Measurements from ENCODE around the gene FLCN. TPM values are rescaled to one million over a fixed set of nuclear protein-coding genes. Genes with fewer than 3 reads are reported as not detected.

Gene FLCN
- total RNA-seq, 2 experiments from 2014 or later: 15.4 to 17.2 TPM

- TF ChIP-seq CTCF (IDR thresholded peaks at IDR 0.05): no peak
- Mint-ChIP-seq H3K27ac (no peak overlapping the region), H3K9me3 (no peaks in the 10 kb centered on the region), H3K4me1 (ENCODE audit: low read depth) (peaks cover 26% of the 10 kb centered on the region), H3K4me3 (no peak overlapping the region), H3K27me3 (no peaks in the 10 kb centered on the region), H3K36me3 (ENCODE audit: low read depth) (peaks cover 28% of the 10 kb centered on the region)
- intact Hi-C loops (cut with micrococcal nuclease): no loop called here
- DNase-seq (no peak), ATAC-seq (no peak)
- ChIA-PET POLR2A (no interaction called here), CTCF (no interaction called here)
Observed at GRCh38 chr17:17203173-17203730, 33.7 kb downstream of the FLCN start.

GRCh38 chr17:17201907-17202306, 35.1 kb downstream of the FLCN start:
- DNase-seq (no peak), ATAC-seq (no peak)
- intact Hi-C loops (cut with micrococcal nuclease): no loop called here
- no peak overlapping the region for H3K27ac Mint-ChIP-seq
- H3K9me3 Mint-ChIP-seq: no peaks in the 10 kb centered on the region
- H3K4me1 Mint-ChIP-seq (ENCODE audit: low read depth): peaks cover 31% of the 10 kb centered on the region
- peaks cover 28% of the 10 kb centered on the region for H3K36me3 Mint-ChIP-seq (ENCODE audit: low read depth)
- H3K4me3 Mint-ChIP-seq: no peak overlapping the region
- POLR2A ChIA-PET: interaction anchor here (1.2 kb wide), 1 partner anchor 10 kb away, joined by 4 read pairs; no protein-coding TSS in a partner anchor
- H3K27me3 Mint-ChIP-seq: no peaks in the 10 kb centered on the region
- CTCF ChIA-PET: interaction anchor here (0.9 to 1.2 kb wide), 2 partner anchors 10 to 21 kb away, joined by 3 read pairs; no protein-coding TSS in a partner anchor
- TF ChIP-seq CTCF (IDR thresholded peaks at IDR 0.05): no peak

DNA sequence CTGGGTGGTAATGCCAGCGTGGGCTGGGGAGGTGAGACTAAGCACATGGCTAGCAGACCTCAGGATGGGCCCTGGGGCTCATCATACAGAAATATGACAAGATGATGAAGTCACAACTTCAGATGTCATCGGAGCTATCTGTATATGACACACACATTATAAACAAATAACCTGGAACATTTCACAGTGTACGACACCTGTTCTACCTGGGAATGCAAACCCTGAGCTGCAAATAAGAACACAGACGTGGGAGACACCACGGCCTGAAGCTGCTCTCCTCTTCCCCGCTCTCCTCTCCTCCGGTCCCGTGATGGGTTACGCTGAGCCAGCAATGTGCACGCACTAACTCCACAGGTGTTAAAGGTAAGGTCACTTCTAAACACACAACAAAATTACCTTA, 35.7 kb downstream of the FLCN start:
- no peak for TF ChIP-seq CTCF (IDR thresholded peaks at IDR 0.05)
- ATAC-seq (no peak), DNase-seq (no peak)
- H3K9me3 Mint-ChIP-seq: no peaks in the 10 kb centered on the region
- ChIA-PET POLR2A (interaction anchor here (0.6 to 1.4 kb wide), 2 partner anchors 10 to 21 kb away, joined by 3 read pairs; no protein-coding TSS in a partner anchor), CTCF (interaction anchor here (0.7 to 1.2 kb wide), 3 partner anchors 10 to 20 kb away, joined by 3 read pairs; no protein-coding TSS in a partner anchor)
- no peak overlapping the region for H3K27ac Mint-ChIP-seq
- intact Hi-C loops (cut with micrococcal nuclease): no loop called here
- H3K27me3 Mint-ChIP-seq: no peaks in the 10 kb centered on the region
- no peak overlapping the region for H3K4me3 Mint-ChIP-seq
- peaks cover 28% of the 10 kb centered on the region for H3K4me1 Mint-ChIP-seq (ENCODE audit: low read depth)
- peaks cover 28% of the 10 kb centered on the region for H3K36me3 Mint-ChIP-seq (ENCODE audit: low read depth)

DNA sequence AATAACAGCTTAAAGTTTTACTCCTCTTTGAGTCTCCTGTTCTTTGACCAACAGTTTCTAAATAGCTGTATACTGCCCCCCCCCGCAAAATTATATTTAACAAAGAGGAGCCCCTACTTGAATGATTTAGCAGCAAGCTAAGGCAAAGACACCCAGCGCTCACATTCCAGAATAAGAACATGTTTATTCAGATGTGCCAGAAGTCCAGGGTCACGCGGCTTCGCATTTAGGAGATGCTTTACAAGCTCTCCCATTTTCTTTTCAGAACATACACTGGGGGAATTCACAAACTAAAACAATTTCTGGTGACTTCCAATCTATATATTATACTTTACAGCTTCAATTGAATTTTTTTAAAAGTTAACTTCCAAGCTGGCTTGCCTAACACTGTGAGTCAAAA, 36.1 kb downstream of the FLCN start:
- no peak for DNase-seq
- Mint-ChIP-seq H3K4me1 (ENCODE audit: low read depth) (peaks cover 28% of the 10 kb centered on the region), H3K36me3 (ENCODE audit: low read depth) (peaks cover 28% of the 10 kb centered on the region), H3K27ac (no peak overlapping the region), H3K27me3 (no peaks in the 10 kb centered on the region), H3K9me3 (no peaks in the 10 kb centered on the region), H3K4me3 (no peak overlapping the region)
- ATAC-seq: no peak
- no peak for TF ChIP-seq CTCF (IDR thresholded peaks at IDR 0.05)
- ChIA-PET POLR2A (interaction anchor here (0.6 to 1.4 kb wide), 5 partner anchors 10 to 72 kb away, joined by 3 read pairs; no protein-coding TSS in a partner anchor), CTCF (interaction anchor here (0.7 kb wide), 1 partner anchor 10 kb away, joined by 3 read pairs; no protein-coding TSS in a partner anchor)
- intact Hi-C loops (cut with micrococcal nuclease): no loop called here

DNA sequence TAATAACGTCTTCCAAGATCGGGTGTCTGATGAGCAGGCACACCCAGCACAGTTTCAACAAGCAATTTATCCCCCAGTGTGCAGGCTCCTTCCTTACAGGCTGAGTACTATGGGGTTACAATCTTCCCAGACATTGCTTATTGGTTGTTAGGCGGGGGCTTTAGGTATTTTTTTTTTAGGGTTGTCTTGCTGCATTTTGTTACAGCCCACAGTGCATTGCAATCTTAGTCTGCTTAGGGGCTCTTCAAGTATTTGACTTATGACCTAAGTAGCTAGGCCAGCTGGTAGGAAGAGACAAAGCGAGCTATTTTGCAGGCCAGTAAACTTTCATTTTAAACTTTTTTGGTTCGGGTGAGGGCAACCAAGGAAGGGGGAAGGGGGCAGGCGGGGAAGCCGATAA, 36.7 kb downstream of the FLCN start:
- TF ChIP-seq CTCF (IDR thresholded peaks at IDR 0.05): no peak
- ATAC-seq: no peak
- intact Hi-C loops (cut with micrococcal nuclease): no loop called here
- ChIA-PET POLR2A (interaction anchor here (0.6 to 1.4 kb wide), 4 partner anchors 9 to 72 kb away, joined by 3 read pairs; no protein-coding TSS in a partner anchor), CTCF (interaction anchor here (0.7 kb wide), 1 partner anchor 10 kb away, joined by 3 read pairs; no protein-coding TSS in a partner anchor)
- Mint-ChIP-seq H3K27ac (no peak overlapping the region), H3K4me1 (ENCODE audit: low read depth) (peaks cover 27% of the 10 kb centered on the region), H3K36me3 (ENCODE audit: low read depth) (peaks cover 28% of the 10 kb centered on the region), H3K9me3 (no peaks in the 10 kb centered on the region), H3K27me3 (no peaks in the 10 kb centered on the region), H3K4me3 (no peak overlapping the region)
- DNase-seq: no peak

Measured in activated CD8-positive, alpha-beta T cell treated with anti-CD3 and anti-CD28 coated beads for 36 hours (primary cell).